ENCODE results near the gene TOM1L1.

TOM1L1 gene

GRCh38 chr17:54947396-54947795, 46.7 kb downstream of the TOM1L1 start:
- DNase-seq (ENCODE audit: low read depth in 2 of 2), result no peak

- DNase-seq (ENCODE audit: low read depth in 2 of 2), result peak in 1 of 2 experiments; percentile 32
Measured at GRCh38 chr17:54948380-54948779, 47.7 kb downstream of the TOM1L1 start.

- DNase-seq (ENCODE audit: low read depth in 2 of 2), result no peak
Measured at GRCh38 chr17:54950116-54950515, 49.5 kb downstream of the TOM1L1 start.

DNA sequence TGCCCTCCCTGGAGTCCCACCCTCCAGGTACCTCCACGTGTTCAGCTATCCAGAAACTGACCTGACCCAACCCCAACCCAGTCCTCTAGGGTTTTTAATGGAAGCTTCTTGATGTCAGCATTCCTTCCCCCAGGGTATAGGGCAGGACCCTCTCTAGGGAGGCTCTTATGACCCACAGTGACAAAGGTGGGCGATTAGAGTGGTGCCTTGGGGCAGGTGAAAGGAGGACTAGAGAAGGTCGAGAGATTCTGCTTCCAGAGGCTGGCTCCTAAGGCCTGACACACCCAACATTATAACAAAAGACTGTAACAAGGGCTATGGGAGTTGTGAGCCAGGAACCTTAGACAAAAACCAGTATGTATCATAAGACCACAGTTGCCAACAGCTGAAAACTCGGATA, 50.6 kb downstream of the TOM1L1 start:
- DNase-seq (ENCODE audit: low read depth in 2 of 2), result no peak

DNA sequence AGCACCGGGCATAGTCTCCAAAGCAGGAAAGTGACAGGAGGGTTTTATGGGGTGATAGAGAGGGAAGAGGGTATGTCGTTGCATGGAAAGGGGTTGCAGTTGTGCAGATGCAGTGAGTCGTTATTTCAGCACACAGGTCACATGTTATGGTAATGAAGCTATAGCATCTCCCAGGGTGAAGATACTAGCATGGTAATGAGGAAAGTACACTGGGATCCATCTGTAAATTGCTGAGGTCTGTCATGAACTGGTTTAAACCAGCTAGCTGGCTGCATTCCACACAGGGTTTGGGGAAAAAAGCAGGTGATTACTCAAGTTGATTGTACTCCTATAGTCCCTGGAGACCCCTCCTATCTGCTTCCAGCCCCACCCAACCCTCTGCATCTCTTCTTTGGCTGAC, 56.1 kb downstream of the TOM1L1 start:
- no peak for DNase-seq (ENCODE audit: low read depth in 2 of 2)

DNA sequence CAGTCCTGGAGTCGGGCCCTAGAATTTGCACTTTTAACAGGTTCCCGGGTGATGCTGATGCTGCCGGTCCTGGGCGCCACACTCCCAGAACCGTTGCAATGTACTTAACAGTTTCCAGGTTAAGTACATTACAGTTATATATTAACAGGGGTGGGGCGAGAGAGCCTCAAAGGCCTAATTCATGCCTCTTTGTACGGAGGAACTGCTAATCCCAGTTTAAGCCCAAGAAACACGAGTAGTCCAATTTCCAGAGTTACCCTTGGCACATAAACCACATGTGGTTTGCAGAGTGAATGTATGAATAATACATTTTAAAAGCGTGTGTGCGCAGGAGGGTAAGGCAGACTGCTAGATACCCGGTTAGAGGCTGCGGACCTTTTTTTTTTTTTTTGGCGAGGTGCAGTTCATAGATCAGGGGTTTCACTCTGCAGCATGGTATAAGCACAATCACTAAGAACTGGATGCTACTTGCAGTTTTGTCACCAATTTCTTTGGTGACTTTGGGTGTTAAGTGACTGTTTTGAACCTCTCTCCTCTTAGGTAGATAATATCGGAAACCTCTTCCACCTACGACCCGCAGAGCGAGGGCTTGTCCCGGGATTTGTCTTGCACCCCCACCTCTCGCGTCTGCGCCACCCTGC, 67.1 kb downstream of the TOM1L1 start:
- DNase-seq (ENCODE audit: low read depth in 2 of 2), result no peak

DNA sequence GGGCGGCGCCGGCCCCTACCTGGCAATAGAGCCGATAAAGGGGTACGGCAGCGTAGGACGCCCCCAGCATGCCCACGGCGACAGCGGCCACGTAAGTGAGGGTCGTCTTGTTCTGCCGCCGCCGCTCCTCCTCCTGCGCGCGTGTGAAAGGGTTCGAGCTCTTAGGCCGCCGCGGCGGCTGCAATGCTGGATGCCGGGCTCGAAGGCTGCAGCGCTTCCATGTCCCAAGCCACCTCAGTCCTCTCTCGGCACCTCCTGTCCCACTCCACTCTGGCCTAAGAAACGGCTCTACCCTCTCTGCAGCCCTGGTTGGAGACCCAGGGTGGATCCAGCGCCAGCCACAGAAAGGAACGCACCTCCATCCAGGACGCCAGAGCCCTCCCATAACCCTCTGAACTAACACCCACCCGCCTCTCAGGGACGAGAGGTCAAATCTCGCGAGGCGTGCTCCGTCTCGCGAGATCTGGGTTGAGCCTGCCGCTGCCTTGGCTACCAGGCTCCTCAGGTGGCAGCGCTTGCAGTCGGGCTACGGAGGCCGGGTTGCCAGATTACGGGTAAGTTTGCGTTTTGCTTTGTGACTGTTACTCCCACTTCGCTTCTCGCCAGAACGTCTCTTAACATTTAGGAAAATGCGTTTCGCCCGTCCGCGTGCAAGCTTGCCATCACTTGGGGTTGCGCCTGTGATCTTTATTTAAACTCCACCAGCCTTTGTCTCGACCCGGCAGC, 67.8 kb downstream of the TOM1L1 start, which contains the start of the genes COX11 and STXBP4:
COX11 (minus strand) TSS at position 393 of the 726 bp plus-strand sequence; CDS start at position 385, 8 bp downstream.
STXBP4 (plus strand) TSS at position 504 of the 726 bp plus-strand sequence. CDS start 17,455 bp downstream, outside the sequence.
- DNase-seq (ENCODE audit: low read depth in 2 of 2), result peak; percentile 91

DNA sequence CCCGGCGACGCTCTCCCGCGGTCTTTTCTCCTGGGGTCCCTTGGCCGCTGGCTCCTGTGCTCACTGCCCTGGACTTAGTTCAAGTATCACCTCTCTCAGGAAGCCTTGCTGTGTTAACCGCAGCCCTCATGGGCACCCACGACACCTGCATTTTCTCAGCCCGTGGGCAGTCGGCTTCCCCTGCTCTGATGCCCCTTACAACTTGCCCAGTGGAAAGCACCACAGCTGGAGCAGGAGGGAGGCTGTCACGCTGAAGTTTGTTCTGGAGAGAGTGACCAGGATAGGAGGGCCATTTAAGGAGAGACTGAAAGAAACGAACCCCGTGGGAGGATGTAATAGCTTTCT, 68.3 kb downstream of the TOM1L1 start:
- no peak for DNase-seq (ENCODE audit: low read depth in 2 of 2)

DNA sequence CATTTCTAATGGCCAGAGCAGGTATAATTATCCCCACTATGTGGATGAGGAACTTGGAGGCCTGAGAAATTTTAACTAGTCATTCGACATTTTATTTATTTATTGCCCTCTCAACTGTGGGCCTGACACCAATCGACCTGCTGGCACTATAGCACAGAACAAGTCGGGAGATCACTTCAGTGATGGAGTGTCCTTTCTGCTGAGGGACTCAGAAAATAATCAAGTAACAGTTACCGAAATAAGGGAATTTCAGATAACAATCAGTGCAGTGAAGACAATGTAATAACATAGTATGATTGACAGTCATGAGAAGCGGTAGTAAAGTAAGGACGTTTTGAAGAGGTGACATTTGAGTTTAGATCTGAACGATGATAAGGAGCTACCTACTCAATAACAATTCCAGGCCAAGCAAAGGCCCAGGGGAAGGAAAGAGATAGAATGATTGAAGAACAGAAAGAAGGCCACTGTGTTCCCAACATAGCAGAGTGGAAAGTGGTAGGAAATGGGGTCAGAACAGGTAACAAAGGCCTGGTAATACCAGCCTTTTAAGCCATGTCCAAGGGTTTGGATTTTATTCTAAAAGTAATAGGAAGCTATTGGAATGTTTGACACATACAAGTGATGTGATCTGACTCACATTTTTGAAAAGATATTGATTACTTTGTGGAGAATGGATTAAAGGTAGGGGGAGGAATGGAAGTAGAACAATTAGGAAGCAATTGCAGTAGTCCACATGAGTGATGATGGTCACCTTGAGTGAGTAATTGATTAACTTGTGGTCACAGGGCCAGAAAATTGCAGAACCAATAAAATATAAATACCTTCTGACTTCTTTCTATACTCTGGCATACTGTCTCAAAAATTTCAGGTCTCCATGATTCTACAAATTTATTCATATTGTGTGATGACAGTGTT, 69.3 kb downstream of the TOM1L1 start:
- DNase-seq (ENCODE audit: low read depth in 2 of 2), result no peak

GRCh38 chr17:54971147-54971546, 70.5 kb downstream of the TOM1L1 start:
- no peak for DNase-seq (ENCODE audit: low read depth in 2 of 2)

- no peak for DNase-seq (ENCODE audit: low read depth in 2 of 2)
Measured at GRCh38 chr17:54971901-54972300, 71.2 kb downstream of the TOM1L1 start.

DNA sequence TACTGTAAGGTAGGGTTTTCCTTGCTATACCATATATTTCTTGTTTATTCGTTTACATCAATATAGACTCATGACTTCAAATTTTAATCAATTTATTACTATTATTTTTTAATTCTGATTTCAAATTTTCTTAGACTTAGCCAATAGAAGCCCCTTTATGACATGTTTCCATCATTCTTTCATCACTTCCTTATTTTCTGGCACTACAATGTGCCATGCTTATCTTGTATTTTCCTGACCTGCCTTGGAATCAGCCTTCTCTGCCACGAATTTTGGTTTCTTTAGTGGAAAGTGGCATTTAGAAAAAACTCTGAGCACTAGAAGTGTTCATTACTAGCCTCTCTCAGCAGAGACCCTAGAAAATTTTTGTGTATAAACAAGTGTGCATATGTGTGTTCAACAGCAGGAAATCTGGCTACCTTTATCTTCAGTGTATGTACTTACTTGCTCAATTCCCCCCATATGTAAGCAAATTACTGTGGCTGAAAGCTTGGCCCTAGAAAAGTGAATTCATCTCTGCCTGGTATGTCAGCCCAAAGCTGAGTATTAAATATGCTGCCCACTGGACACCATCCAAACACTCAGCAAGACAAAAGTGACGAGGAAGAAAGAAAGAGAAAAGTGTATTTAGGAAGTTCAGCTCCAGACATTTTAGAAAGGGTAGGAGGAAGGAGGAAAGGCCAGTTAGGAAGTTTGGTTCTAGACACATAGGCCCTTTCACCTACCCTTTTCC, 71.9 kb downstream of the TOM1L1 start:
- DNase-seq (ENCODE audit: low read depth in 2 of 2), result no peak

GRCh38 chr17:54974759-54975158, 74.1 kb downstream of the TOM1L1 start:
- no peak for DNase-seq (ENCODE audit: low read depth in 2 of 2)

GRCh38 chr17:54976316-54976715, 75.7 kb downstream of the TOM1L1 start:
- DNase-seq (ENCODE audit: low read depth in 2 of 2), result no peak

DNA sequence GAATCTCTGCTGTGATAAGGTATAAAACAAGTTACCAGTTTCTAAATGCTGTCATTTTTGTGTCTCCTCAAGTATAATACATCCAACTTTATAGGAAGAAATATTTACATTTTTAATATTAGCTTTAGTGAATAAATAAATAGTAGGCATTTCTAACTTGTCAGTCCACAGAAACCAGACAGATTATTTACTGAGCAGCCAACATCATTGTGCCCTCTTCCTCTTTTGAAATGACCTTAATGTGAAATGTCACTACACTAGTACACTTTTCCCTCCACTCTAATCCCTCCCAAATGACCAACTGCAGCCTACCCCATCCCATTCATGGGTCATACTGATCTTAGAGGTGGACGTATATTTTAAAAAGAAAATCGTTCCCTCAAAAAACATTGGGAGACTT, 77.1 kb downstream of the TOM1L1 start:
- DNase-seq (ENCODE audit: low read depth in 2 of 2), result no peak

DNA sequence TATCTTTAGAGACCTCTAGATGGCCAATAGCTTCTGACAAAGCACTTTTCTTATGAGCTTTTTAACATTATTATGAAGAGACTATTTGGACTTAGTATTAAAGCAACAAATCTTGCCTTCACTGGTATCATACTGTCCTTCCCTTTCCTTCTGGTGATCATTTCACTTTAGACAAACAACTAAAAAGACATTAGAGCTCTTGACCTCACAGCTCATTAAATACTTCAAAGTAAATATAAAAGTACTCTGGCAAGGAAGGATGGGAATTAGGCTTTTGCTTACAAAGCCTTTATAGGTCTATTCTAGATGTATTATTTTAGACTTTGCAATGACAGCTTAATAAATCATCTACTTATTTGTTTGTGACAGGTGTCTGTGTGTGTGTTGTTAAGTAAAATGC, 79.0 kb downstream of the TOM1L1 start:
- no peak for DNase-seq (ENCODE audit: low read depth in 2 of 2)

DNA sequence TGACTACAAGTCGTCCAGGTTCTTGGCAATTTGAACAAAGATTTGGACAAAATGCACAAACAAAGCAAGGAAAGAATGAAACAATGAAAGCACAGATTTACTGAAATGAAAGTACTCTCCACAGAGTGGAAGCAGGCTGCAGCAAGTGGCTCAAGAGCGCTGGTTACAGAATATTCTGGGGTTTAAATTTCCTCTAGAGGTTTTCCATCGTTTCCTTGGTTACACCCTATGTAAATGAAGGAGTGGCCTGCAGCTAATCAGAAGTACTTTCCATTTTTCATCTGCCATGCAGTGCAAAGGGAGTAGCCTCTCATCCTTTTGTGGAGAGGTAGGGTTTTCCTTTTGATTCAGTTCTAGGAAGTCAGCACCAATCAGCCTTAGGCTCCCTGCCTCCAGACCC, 79.7 kb downstream of the TOM1L1 start:
- no peak for DNase-seq (ENCODE audit: low read depth in 2 of 2)

GRCh38 chr17:54982399-54982798, 81.7 kb downstream of the TOM1L1 start:
- no peak for DNase-seq (ENCODE audit: low read depth in 2 of 2)

DNA sequence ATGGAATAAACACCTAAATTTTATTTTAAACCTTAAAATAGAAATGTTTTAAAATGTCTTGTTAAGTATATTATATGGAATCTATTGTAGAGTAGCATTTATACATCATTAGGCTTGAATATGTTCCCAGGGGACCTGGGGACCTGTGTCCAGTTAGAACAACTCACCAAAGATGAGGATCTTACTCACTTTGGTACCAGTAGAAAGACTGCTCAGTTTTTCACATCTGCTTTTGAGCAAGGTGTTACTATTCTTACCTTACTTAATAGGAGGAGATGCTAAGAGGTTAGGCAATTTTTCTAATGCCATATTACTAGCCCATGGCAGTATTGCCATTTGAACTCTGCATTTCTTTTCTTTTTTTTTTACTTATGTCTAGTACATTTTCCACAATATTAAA, 82.6 kb downstream of the TOM1L1 start:
- no peak for DNase-seq (ENCODE audit: low read depth in 2 of 2)

DNA sequence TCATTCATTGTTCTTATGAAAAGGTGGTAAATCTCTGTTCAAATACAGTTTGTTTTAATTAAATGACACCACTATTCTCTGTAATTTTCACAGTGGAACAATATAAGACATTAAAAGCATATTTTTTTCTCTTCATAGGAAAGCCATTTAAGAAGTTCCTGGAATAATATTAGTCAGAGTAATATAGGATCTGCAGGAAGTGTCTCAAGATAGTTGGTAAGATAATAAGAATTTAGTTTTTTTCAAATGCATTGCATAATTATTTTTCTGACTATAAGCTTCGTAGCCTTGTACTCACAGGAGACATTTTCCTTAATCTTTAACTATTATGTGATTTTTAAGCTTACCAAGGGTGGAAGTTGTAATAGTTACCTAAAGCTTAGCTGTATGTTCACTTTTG, 84.8 kb downstream of the TOM1L1 start:
- DNase-seq (ENCODE audit: low read depth in 2 of 2), result no peak

- DNase-seq (ENCODE audit: low read depth in 2 of 2), result no peak
Measured at GRCh38 chr17:54990118-54990517, 89.5 kb downstream of the TOM1L1 start.

- no peak for DNase-seq (ENCODE audit: low read depth in 2 of 2)
Measured at GRCh38 chr17:54991567-54991966, 90.9 kb downstream of the TOM1L1 start.
